GM21526 (cell line): ENCODE results near the gene MYO18A.

Experiments
- ATAC-seq: cut with Tn5 transposase; IDR thresholded peaks from one replicate; pipeline ENCODE4 v1.9.1; 2021; ENCODE audit warnings: moderate library complexity; ENCODE audit not compliant: unreplicated experiment, low FRiP score

Gene MYO18A

DNA sequence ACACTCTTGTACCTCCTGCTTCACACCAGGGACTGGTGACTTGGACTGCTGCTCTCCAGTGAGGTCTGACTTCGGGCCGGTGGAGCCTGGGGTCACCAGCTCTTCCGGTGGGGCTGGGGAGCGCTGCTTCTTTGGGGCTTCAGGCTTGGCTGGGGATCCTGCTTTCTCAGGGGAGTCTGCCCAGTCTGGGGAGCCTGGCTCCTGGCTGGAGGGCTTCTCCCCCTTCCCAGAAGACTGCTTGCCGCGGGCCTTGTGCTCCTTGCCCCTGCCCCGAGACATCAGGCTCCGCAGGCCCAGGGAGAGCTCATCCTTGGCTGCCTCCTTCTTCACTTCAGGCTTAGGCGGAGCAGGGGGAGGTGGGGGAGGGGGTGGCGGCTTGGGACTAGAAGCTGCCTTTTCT, 52.4 kb downstream of the MYO18A start:
- no peak for ATAC-seq

- no peak for ATAC-seq
Measured at GRCh38 chr17:29126268-29126930, 53.8 kb downstream of the MYO18A start.

- ATAC-seq, result no peak
Measured at GRCh38 chr17:29125651-29126050, 54.5 kb downstream of the MYO18A start.

DNA sequence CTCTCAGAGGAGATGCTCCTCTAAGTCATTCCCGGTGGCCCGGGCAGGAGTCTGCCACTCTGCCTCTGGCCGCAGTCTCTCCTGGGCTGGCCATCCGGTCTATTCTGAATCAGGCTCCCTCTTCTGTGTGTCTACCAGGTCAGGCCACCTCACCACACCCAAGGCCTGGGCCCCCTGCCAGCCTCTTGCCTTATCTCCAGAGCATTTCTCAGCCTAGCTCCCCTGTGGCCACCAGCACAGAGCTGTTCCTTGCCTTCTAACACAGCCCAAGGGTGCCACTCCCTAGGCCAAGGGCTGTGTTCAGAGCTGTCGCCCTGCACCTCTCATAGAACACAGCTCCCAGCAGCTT, 55.3 kb downstream of the MYO18A start:
- no peak for ATAC-seq

GRCh38 chr17:29124135-29124924, 55.9 kb downstream of the MYO18A start:
- no peak for ATAC-seq

DNA sequence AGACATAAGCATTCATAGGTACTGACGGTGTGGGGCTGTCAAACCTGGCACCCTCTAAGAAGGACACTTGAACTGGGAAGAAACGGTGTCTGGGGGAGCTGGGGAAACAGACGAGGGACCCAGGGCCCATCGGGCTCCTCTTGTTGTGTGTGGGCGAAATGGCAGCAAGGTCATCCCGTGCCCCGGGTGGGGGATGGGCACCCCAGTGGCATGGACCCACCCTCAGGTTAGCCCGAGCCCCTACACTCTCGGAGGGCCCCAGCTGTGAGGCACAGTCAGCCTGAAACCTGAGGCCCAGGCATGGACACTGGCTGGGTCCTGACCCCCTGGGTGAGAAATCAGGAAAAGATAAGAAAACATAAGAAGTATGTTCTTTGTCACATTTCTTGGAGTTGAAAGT, 57.1 kb downstream of the MYO18A start:
- ATAC-seq, result no peak

DNA sequence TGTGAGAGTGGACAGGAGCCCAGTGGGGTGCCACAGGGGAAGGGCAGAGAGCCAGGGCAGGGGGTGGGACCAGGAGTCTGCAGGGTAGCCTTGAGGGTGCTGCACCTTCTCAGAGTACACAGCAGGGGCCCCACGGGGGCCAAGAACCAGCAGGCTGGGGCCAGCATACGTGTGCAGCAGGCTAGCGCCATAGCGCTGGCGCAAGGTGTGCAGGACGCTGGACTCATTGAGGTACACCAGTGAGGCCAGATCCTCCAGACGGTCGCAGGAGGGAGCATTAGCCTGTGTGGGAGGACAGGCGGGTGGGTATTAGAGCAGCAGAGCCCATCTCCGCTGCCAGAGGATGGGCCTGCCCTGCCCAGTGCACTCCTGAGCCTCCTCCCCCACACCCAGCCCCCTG, 58.8 kb downstream of the MYO18A start:
- no peak for ATAC-seq

DNA sequence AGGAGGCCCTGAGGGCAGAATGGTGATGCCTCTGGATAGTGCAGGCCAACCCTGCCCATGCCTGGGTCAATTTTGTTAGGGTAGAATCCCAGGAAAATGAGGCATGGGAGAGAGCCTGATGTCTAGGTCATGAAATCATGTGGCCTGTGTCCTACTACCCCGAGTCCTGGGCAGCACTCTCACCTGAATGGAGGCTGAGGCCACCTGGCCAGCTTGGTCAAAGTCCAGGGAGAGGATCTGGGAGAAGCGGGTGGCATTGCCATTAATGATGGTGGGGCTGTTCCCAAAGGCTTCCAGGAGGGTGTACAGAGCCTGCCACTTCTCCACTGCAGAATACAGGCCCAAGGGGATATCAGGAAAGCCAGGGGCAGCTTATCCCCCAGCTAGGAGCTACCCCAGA, 59.8 kb downstream of the MYO18A start:
- ATAC-seq, result no peak

DNA sequence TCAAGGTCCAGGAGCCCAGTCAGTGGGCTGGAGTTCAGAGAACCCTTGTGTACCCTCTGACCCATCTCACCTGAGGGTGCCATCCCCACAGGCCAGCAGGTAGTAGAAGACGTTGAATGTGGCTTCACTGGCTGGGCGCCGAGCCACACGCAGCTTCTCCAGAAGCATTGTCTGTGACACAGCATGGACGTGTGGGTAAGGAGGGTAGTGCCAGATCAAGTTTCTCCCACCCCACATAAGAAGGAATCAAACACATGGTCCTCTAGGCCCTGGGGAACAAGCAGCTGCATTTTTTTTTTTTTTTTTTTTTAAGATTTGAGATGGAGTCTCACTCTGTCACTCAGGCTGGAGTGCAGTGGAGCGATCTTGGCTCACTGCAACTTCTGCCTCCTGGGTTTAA, 60.9 kb downstream of the MYO18A start:
- no peak for ATAC-seq

- no peak for ATAC-seq
Measured at GRCh38 chr17:29116804-29117753, 63.1 kb downstream of the MYO18A start.

- no peak for ATAC-seq
Measured at GRCh38 chr17:29115961-29116803, 64.0 kb downstream of the MYO18A start.

GRCh38 chr17:29115435-29115834, 64.8 kb downstream of the MYO18A start:
- ATAC-seq, result no peak

DNA sequence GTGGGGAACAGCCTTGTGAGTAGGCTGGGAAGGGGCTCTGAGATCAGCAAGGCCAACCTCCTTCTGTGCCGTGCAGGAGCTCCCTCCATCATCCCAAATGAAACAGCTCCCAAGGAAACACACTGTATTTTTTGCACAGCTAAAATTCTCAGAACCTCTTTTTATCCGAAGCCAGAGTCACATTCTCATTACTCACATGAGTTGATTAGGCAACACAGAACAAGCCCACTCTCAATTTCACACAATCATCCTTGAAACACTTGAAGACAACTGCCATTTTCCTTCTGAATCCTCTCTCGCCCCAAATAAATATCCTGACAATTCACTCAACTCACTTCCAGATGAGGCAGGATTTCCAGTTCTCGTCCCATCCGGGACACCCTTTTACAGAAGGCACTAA, 66.1 kb downstream of the MYO18A start:
- no peak for ATAC-seq

- ATAC-seq, result no peak
Measured at GRCh38 chr17:29113334-29113733, 66.9 kb downstream of the MYO18A start.

DNA sequence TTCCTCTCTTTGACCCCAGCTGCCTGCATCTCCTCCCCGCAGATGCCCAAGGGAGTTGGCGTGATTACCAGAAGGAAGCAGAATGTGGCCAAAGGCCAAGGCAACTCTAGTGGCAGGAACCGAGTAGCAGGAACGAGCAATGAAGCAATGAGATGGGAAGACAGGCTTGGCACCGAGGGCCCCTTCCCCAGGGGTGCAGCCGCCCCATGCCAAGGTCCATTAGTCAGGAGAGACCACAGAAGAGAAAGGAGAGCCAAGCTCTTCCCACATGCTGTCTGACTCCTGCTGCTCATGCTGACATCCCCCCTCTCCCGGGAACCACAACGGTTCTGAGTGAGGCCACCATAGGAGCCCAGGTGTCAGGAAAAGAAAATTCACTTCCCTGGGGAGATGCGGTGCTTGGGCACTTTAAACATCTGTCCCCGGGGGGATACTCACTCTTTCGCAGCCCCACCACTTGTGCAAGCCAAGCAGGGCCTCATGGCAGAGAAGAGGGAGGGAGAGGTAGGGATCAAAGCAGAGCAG, 67.4 kb downstream of the MYO18A start:
- no peak for ATAC-seq

DNA sequence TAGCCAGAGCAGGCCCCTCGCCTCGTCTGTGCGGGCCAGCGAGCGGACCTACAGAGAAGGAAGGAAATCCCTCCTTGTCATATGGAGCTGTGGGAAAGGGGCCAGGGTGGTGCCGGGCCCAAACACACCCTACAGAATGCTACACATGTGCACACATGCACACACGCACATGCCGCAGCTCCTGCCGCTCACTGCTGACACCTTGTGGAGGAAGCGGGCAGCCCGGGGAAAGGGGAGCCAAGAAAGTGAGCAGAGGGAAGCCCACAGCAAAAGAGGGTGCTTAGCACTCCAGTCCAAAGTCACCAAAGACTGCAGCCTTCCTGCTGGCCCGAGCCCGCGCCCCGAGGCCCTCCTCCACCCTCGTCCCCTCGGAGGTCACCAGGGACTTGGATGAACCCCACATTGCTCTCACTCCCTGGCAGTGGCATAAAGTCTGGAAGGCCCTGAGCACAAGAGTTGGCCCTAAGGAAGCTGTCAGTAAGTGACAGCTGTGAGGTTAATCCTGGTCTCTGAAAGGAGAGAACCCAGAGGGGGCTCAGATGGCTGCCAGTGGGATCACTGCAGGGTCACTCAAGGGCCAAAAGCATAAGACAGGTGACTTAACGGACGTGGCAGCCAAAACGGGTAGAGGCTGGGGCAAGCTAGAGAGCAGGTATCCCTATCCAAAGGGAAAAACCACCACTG, 68.2 kb downstream of the MYO18A start:
- ATAC-seq, result no peak

DNA sequence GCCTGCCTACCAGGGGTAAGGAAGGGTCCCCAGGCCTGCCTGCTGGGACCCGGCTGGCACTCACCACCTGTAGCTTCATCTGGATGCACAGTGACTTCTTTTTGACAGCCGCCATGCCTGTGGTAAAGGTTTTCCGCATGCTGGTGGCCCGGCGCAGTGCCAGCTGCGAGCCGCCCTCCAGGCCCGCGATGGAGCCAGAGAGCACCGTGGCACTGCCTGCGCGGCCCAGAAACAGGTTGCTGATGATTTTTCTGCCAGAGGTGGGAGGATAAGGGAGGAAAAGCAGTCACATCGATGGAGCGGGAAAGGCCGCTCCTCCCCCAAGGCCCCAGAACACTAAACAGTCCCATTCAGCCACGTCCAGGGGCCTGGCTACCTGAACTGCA, 69.8 kb downstream of the MYO18A start:
- no peak for ATAC-seq

DNA sequence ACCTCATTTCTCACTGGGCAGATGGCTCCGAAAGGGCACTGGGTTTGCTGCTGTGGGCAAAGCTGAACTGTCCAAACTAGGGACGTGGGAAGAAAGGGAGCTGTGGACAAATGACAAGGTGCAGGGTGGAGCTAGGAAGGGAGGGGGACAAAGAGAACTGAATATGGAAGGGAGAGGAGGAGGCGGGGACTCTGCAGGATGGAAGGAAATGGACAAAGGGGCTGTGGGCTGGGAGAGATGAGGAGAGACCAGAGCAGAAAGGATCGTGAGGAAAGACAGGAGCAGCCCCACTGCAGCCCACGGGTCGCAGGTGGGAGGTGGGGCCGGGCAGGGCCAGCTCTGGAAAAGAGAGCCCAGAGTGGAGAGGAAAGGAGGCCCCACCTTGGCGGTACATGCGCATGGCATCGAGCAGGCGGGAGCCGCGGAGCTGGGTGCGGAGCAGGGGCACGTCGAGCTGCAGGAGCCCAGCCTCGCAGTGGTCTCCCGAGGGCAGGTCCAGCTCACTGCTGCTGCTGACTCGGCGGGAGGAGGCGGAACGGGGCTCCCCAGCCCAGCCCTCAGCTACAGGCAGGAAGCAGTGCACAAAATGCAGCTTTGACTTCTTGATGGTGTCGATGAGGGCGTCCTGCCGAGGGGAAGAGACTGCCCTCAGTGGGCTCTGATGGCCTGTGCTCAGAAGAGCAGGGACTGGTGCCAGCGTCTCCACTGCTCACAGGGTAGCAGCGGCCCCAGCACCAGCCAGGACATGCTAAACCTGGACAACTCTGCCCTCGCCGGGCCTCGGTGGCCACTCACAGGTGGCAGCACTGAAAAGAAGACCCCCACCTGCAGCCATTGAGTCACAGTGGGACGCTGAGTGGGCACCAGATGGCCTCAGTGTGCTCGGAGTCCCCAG, 70.5 kb downstream of the MYO18A start:
- ATAC-seq, result no peak
